Mesothelial cell of epicardium (in vitro differentiated cells): ENCODE measurements around the gene C16orf89. TPM values are rescaled to one million over a fixed set of nuclear protein-coding genes. Genes with fewer than 3 reads are reported as not detected.

Experiments
- DNase-seq, 2 experiments: peaks; one replicate each; pipeline ENCODE4 v3.0.0; 2021; ENCODE audit warnings: low spot score in 2 of 2; ENCODE audit not compliant: unreplicated experiment in 2 of 2
- H3K27ac Mint-ChIP-seq: 2 replicates; pipeline ENCODE4 v1.8.0; 2021; ENCODE audit warnings: mixed read lengths
- H3K27me3 Mint-ChIP-seq: 2 replicates; pipeline ENCODE4 v1.8.0; 2021; ENCODE audit warnings: low read depth, mixed read lengths
- H3K36me3 Mint-ChIP-seq: 2 replicates; pipeline ENCODE4 v1.8.0; 2021; ENCODE audit warnings: mixed read lengths
- H3K4me1 Mint-ChIP-seq: 2 replicates; pipeline ENCODE4 v1.8.0; 2021; ENCODE audit warnings: mixed read lengths
- H3K4me3 Mint-ChIP-seq: 2 replicates; pipeline ENCODE4 v1.8.0; 2021; ENCODE audit warnings: mild to moderate bottlenecking, moderate library complexity, mixed read lengths
- H3K9me3 Mint-ChIP-seq: 2 replicates; pipeline ENCODE4 v1.8.0; 2021; ENCODE audit warnings: mixed read lengths
- total RNA-seq: library from RNA; stranded (reverse); gene quantifications from 3 replicates; pipeline ENCODE4 v1.2.1, GENCODE V29; 2021
- TF ChIP-seq, protein P1 (sequence below): fragments of 200-600 bp; sonication (generic); IDR thresholded peaks from one replicate; pipeline ENCODE4 v1.5.0; 2021; ENCODE audit warnings: antibody characterized with exemption; ENCODE audit not compliant: unreplicated experiment

Gene C16orf89
- total RNA-seq, 1 donor from 2014 or later: 0.87 TPM

DNA sequence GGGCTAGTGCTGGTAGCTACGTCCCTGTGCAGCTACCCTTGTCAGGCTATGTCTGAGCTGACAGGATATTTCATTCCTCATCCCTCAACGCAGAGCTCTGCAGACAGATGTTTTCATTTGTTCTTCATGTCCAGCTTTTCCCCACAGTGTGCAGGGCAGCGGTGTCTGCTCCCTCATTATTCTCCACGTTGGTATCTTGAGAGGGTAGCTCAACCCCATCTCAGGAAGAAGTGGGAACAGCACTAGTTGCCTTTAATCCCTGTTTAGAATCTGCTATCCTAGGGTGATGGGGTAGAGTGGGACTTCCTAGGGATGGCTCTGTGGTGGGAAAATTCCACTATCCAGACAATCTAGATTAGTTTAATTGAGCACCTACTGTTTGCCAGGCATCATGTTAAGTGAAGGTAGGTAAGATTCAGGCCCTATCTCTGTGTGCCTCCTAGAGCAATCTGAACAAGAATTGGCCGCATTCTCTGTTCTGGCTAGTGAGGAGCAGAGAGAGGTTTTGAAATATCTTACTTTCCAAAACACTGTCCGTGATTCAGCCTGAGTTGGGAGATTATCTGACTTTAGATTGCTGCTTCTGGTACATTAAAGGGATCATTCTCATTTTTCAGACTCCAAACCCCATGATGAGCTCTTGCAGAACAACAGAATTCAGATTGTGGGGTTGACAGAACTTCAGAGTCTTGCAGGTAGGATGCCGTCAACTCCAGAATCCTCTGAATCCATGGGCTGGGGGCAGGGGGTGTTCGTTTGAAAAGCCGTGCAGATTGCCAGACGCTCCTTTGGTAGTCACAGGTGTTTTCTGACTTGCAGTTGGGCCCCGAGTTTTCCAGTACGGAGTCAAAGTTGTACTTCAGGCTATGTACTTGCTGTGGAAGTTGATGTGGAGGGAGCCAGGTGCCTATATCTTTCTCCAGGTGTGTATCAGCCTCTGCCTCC lies 6.8 kb upstream of the C16orf89 start:
- no peaks in the 10 kb centered on the region for H3K9me3 Mint-ChIP-seq
- H3K27ac Mint-ChIP-seq: peak overlapping the region; percentile 95
- peaks cover 3% of the 10 kb centered on the region for H3K27me3 Mint-ChIP-seq
- TF ChIP-seq, protein P1, sequence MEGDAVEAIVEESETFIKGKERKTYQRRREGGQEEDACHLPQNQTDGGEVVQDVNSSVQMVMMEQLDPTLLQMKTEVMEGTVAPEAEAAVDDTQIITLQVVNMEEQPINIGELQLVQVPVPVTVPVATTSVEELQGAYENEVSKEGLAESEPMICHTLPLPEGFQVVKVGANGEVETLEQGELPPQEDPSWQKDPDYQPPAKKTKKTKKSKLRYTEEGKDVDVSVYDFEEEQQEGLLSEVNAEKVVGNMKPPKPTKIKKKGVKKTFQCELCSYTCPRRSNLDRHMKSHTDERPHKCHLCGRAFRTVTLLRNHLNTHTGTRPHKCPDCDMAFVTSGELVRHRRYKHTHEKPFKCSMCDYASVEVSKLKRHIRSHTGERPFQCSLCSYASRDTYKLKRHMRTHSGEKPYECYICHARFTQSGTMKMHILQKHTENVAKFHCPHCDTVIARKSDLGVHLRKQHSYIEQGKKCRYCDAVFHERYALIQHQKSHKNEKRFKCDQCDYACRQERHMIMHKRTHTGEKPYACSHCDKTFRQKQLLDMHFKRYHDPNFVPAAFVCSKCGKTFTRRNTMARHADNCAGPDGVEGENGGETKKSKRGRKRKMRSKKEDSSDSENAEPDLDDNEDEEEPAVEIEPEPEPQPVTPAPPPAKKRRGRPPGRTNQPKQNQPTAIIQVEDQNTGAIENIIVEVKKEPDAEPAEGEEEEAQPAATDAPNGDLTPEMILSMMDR: no peak
- peak overlapping the region; percentile 97 for H3K4me3 Mint-ChIP-seq
- peaks cover 17% of the 10 kb centered on the region for H3K4me1 Mint-ChIP-seq
- no peak for DNase-seq
- H3K36me3 Mint-ChIP-seq: peaks cover 10% of the 10 kb centered on the region

DNA sequence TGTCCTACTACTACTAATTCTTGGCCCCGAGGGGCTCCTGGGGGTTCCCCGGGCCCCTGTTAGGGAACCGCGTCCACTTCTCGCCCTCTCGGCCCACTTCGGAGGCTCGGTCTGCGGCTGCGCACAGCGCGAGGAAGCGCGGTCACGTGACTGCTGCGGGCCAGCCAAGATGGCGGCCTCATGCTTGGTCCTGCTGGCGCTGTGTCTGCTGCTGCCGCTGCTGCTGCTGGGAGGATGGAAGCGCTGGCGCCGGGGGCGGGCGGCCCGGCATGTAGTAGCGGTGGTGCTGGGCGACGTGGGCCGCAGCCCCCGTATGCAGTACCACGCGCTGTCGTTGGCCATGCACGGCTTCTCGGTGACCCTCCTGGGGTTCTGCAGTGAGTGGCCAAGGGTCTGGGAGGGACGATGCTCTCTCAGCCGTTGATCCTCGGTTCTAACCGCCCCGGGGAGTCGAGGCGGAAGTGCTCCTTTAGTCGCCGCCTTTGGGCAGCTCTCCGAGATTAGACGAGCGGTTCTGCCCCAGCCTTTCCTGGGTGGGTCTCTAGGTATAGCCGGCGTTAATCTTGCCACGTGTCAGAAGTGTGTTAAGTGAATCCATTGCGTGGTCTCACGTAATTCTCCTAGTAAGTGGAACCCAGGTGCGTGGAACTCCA lies 6.1 kb upstream of the C16orf89 start, which contains the start of gene ALG1:
TSS of gene ALG1 (plus strand) at position 163 of the 653 bp plus-strand sequence. CDS start at position 170, 7 bp downstream.
- H3K27ac Mint-ChIP-seq: peak within 1 kb of the TSS; percentile 95
- peak; percentile 79 to 90 for DNase-seq
- no peaks in the 10 kb centered on the region for H3K9me3 Mint-ChIP-seq
- H3K4me1 Mint-ChIP-seq: peaks cover 17% of the 10 kb centered on the region
- TF ChIP-seq, protein P1: no peak
- H3K4me3 Mint-ChIP-seq: peak within 1 kb of the TSS; percentile 97
- H3K36me3 Mint-ChIP-seq: peaks cover 10% of the 10 kb centered on the region
- H3K27me3 Mint-ChIP-seq: peaks cover 8% of the 10 kb centered on the region

DNA sequence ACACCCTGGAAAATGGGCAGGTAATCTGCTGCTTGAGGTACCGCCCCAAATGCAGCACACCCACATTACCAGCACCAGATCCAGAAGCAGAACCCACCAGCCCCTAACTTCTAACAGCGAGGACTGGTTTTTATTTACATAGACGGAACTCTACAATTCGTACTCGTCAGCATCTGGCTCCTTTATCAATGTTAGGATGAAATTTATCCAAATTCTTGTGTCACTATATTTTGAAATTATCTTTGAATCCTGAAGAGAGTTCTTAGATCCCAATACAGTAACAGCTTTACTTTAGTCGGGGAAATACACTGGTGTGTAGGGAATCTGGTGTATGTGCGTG lies 5.6 kb upstream of the C16orf89 start:
- Mint-ChIP-seq H3K27me3 (peaks cover 8% of the 10 kb centered on the region), H3K4me1 (peaks cover 17% of the 10 kb centered on the region), H3K27ac (peak overlapping the region; percentile 95), H3K9me3 (no peaks in the 10 kb centered on the region), H3K4me3 (peak overlapping the region; percentile 97), H3K36me3 (peaks cover 10% of the 10 kb centered on the region)
- TF ChIP-seq, protein P1: no peak
- no peak for DNase-seq

DNA sequence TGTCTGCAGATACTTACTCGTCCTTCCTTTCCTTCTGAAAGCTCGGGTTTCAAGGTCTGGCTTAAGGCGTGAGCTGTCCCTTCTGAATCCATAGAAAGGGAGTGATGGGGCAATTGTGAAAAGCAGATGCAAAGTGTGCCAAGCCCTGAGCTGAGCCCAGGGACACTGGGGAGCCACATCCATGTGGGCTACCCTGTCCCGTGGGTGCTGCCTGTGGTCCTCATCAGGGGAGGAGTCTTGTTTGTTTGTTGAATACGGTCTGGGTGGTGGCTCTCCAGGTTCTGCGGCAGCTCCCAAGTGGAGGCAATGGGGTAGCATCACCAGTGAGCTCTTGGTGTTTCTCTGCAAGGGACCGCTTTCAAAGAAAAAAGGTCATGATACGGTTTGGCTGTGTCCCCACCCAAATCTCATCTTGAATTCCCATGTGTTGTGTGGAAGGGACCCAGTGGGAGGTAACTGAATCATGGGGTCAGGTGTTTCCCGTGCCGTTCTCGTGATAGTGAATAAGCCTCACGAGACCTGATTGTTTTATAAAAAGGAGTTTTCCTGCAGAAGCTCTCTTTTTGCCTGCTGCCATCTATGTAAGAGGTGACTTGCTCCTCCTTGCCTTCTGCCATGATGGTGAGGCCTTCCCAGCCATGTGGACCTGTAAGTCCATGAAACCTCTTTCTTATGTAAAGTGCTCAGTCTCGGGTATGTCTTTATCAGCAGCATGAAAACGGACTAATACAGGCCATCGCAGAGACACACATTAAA lies 4.9 kb upstream of the C16orf89 start:
- H3K4me1 Mint-ChIP-seq: peaks cover 17% of the 10 kb centered on the region
- H3K27ac Mint-ChIP-seq: no peak overlapping the region
- no peak overlapping the region for H3K4me3 Mint-ChIP-seq
- peaks cover 8% of the 10 kb centered on the region for H3K27me3 Mint-ChIP-seq
- H3K36me3 Mint-ChIP-seq: peaks cover 7% of the 10 kb centered on the region
- TF ChIP-seq, protein P1: no peak
- DNase-seq: no peak
- H3K9me3 Mint-ChIP-seq: no peaks in the 10 kb centered on the region

DNA sequence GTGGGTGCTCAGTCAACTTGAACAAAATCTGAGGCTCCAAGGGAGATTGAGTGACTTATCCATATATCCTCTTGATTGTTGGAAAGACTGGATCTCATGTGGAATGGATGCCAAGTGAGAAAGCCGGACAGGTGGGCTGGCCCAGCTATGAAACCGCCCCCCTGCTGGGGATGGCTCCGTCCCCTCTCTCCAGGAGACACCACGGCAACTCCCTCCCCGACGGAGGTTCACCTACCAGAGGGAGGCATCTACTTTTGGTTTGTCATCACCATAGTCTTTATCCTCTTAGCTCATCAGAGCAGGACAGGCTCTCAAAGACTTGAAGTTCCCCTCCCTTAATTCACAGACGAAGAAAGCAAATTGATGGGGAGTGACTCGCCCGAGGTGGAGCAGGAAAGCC lies 4.1 kb upstream of the C16orf89 start:
- H3K9me3 Mint-ChIP-seq: no peaks in the 10 kb centered on the region
- DNase-seq: no peak
- peaks cover 4% of the 10 kb centered on the region for H3K36me3 Mint-ChIP-seq
- TF ChIP-seq, protein P1: no peak
- H3K4me3 Mint-ChIP-seq: no peak overlapping the region
- peaks cover 14% of the 10 kb centered on the region for H3K27me3 Mint-ChIP-seq
- peaks cover 17% of the 10 kb centered on the region for H3K4me1 Mint-ChIP-seq
- H3K27ac Mint-ChIP-seq: no peak overlapping the region
